GM10266 (cell line): ENCODE data around the gene MSH3.

Source experiments
- DNase-seq: peaks from one replicate; pipeline ENCODE4 v3.0.0; 2012; ENCODE audit errors: extremely low spot score
- TF ChIP-seq, protein P1 (sequence below): IDR thresholded peaks from 2 replicates; pipeline ENCODE4 v1.5.1; 2012; ENCODE audit warnings: mild to moderate bottlenecking, low read depth; ENCODE audit not compliant: control insufficient read depth, insufficient read depth; ENCODE audit errors: missing control alignments

MSH3 gene

DNA sequence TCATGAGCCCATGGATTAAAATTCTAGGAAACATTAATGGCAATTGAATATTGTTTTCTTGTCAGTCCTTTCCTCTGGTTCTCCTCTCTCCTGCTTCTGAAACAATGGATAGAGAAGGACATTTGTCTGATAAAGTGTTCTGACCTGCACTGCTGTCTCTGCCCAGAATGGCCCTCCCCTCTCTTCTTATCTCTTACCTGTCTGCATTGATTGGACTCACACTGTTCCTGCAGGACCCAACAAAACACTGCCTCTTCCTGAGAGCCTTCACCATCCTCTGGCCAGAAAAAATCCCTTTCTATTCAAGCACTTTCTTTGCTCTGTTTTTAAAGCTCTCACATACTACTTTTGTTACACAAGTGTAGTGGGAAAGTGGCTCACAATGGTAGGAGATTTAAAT lies 144.2 kb downstream of the MSH3 start:
- TF ChIP-seq, protein P1, sequence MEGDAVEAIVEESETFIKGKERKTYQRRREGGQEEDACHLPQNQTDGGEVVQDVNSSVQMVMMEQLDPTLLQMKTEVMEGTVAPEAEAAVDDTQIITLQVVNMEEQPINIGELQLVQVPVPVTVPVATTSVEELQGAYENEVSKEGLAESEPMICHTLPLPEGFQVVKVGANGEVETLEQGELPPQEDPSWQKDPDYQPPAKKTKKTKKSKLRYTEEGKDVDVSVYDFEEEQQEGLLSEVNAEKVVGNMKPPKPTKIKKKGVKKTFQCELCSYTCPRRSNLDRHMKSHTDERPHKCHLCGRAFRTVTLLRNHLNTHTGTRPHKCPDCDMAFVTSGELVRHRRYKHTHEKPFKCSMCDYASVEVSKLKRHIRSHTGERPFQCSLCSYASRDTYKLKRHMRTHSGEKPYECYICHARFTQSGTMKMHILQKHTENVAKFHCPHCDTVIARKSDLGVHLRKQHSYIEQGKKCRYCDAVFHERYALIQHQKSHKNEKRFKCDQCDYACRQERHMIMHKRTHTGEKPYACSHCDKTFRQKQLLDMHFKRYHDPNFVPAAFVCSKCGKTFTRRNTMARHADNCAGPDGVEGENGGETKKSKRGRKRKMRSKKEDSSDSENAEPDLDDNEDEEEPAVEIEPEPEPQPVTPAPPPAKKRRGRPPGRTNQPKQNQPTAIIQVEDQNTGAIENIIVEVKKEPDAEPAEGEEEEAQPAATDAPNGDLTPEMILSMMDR, result no peak
- DNase-seq, result no peak

DNA sequence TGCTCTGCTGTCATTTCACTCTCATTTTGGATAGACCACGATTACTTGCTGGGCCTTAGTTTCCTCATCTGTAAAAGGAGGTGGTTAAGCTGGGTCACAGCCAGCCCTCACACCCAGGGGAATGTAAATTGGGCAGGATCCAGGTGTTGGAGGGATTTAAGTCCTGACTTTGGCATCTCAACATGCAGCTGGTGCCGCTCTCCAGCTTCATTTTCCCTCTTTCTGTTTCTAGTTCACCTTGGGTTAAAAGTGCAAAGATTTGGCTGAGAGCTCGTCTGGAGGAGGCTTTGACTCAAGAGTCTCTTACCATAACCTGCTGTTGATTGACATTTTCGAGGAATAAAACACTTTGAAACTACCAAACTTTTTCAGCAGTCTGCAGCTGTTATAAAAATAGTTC lies 144.6 kb downstream of the MSH3 start:
- TF ChIP-seq, protein P1, result no peak
- DNase-seq, result no peak

DNA sequence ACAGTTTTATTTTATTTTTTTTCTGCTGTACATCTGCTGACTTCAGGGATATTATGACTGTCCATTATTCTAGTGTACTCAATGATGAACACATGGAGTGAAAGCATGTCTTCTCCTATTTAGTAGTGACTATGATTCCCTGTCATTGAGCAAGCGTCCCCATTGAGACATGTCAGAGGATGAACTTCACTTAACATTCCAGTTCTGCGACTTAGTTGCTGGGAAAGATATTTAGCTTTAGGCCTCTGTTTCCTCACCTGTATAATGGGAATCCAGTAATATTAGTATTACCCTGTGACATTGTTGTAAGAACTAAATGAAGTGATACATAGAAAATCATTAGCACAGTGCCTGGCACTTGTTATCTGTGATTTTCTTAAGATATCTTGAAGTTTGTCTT lies 145.1 kb downstream of the MSH3 start:
- TF ChIP-seq, protein P1, result no peak

DNA sequence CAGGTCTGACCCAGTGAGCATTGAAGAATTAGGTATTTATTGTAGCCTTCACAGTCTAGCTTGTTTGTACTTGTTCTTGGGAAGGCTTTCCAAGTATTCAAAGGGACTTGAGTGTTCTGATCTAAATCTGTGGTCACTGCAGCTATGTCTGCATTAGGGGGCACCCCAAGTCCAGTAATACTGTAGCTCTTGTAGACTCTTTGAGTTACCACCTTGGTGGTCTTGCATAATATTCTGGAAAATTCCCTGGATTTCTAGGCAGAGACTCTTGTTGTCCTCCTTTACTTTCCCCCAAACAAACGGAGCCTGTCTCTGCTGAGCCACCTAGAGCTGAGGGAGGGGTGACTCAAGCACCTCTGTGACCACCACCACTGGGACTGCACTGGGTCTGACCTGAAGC lies 149.9 kb downstream of the MSH3 start:
- DNase-seq, result no peak
- TF ChIP-seq, protein P1, result no peak

More for the DNA sequence above, 145.1 kb downstream of the MSH3 start:
- no peak for DNase-seq

DNA sequence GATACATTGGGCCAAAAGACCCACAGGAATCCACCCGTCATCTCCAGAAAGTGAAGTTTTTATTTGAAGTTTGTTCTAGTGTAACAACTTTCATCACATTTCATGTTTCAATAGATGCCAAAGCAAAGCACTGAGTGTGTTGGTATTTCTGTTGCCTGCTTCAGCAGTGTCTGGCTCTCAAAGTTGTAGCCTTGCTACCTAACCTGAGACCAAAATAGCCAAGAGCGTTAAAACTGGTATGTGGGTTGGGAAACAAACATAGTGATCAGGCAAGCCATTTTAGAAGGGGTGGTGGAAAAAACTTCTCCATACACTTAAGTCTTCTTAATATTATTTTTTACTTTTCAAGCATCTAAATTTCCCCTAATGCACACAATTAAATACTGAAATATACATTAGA lies 150.6 kb downstream of the MSH3 start:
- TF ChIP-seq, protein P1, result no peak
- DNase-seq, result no peak

DNA sequence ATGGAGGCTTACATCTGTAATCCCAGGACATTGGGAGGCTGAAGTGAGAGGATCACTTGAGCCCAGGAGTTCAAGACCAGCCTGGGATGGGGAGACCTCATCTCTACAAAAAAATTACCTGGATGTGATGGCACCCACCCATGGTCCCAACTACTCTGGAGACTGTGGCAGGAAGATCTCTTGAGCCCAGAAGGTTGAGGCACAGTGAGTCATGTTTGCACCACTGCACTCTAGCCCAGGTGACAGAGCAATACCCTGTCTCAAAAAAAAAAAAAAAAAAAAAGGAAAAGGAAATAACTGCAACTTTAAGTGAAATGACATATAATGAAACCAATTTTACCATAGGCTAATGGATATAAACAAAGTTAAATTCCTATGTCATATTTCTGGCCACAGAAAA lies 152.5 kb downstream of the MSH3 start:
- DNase-seq, result no peak
- TF ChIP-seq, protein P1, result no peak

DNA sequence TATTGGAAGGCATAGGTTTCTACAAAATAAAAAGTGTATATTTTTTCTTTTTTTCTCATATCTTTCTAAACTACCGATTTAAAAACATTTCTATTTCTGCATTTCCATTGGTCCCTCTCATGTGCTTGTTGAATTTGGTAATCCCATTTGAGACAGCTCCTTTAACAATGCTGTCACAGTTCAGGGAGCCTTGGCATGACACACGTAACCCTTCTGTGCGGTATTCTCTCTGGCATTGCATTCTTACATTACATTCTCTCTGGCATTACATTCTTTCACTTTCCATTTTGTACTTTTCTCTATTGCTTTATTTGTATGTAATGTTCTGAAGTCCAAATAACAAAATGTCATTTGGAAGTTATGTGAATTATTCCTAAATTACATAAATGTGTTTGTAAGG lies 155.0 kb downstream of the MSH3 start:
- TF ChIP-seq, protein P1, result no peak

More for the DNA sequence above, 155.0 kb downstream of the MSH3 start:
- no peak for DNase-seq
